HEK293T (cell line): Measurements from ENCODE around the gene MAST2.

Experiments
- ARNT ChIP-seq: fragments of 450-650 bp; IDR thresholded peaks from 2 replicates; pipeline ENCODE4 v1.6.1; 2017; ENCODE audit warnings: mild to moderate bottlenecking
- BHLHE40 ChIP-seq: fragments of 450-650 bp; IDR thresholded peaks from 2 replicates; pipeline ENCODE4 v1.6.1; 2016; ENCODE audit warnings: mild to moderate bottlenecking, moderate library complexity, borderline replicate concordance
- CTBP1 ChIP-seq: fragments of 450-650 bp; IDR thresholded peaks from 2 replicates; pipeline ENCODE4 v1.6.1; 2016; ENCODE audit warnings: borderline replicate concordance
- ELF4 ChIP-seq: fragments of 450-650 bp; IDR thresholded peaks from 2 replicates; pipeline ENCODE4 v1.6.1; 2017; ENCODE audit warnings: antibody characterized with exemption
- FOXA1 ChIP-seq: fragments of 450-650 bp; IDR thresholded peaks from 2 replicates; pipeline ENCODE4 v1.6.1; 2016; ENCODE audit warnings: mild to moderate bottlenecking
- FOXK2 ChIP-seq: fragments of 450-650 bp; IDR thresholded peaks from 2 replicates; pipeline ENCODE4 v1.6.1; 2016; ENCODE audit warnings: mild to moderate bottlenecking
- FOXM1 ChIP-seq: fragments of 450-650 bp; IDR thresholded peaks from 2 replicates; pipeline ENCODE4 v1.6.1; 2017; ENCODE audit warnings: mild to moderate bottlenecking, borderline replicate concordance
- HDGF ChIP-seq: fragments of 450-650 bp; IDR thresholded peaks from 2 replicates; pipeline ENCODE4 v1.6.1; 2017; ENCODE audit warnings: antibody characterized with exemption, borderline replicate concordance
- SP1 ChIP-seq: fragments of 450-650 bp; IDR thresholded peaks from 2 replicates; pipeline ENCODE4 v1.6.1; 2017
- SUZ12 ChIP-seq: fragments of 450-650 bp; IDR thresholded peaks from 2 replicates; pipeline ENCODE4 v1.6.1; 2016; ENCODE audit warnings: mild to moderate bottlenecking
- TARDBP ChIP-seq: fragments of 450-650 bp; IDR thresholded peaks from 2 replicates; pipeline ENCODE4 v1.6.1; 2016
- ZNF384 ChIP-seq: fragments of 450-650 bp; IDR thresholded peaks from 2 replicates; pipeline ENCODE4 v1.6.1; 2016
- TF ChIP-seq, protein P1 (sequence below): fragments of 450-650 bp; IDR thresholded peaks from 2 replicates; pipeline ENCODE4 v1.6.1; 2016

DNA sequence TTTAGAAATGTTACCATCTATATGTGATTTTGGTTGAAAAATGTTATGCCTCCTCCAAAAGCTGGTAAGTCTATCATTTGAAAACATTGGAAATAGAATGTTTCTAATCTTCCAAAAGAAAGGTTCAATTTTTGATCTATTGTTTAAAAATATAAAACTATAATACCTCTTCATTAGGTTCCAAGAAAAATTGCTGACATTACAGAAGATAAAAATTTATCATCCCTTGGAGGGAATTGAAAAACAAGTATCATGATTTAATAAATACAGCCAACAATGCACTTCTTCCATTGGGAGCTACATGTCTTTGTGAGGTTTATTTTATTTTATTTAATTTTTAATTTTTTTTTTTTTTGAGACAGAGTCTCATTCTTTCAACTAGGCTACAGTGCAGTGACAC, 180.6 kb downstream of the MAST2 start:
- TF ChIP-seq FOXM1 (no peak), HDGF (no peak), BHLHE40 (no peak), ELF4 (no peak), SP1 (no peak), CTBP1 (no peak), ARNT (no peak), FOXA1 (no peak), FOXK2 (no peak), ZNF384 (no peak), SUZ12 (no peak), TARDBP (no peak)
- TF ChIP-seq, protein P1, sequence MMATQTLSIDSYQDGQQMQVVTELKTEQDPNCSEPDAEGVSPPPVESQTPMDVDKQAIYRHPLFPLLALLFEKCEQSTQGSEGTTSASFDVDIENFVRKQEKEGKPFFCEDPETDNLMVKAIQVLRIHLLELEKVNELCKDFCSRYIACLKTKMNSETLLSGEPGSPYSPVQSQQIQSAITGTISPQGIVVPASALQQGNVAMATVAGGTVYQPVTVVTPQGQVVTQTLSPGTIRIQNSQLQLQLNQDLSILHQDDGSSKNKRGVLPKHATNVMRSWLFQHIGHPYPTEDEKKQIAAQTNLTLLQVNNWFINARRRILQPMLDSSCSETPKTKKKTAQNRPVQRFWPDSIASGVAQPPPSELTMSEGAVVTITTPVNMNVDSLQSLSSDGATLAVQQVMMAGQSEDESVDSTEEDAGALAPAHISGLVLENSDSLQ, result no peak
